ENCODE measurements around the gene TMUB1.
A peak's percentile ranks its signal among the peaks of the same experiment; 100 is the strongest.

The TMUB1 gene

GRCh38 chr7:151083071-151083823 is at the start of gene TMUB1:
Gene TMUB1 (minus strand): TSS chr7:151083493. CDS start chr7:151082563, 930 bp downstream.
- peak; percentile 72 to 91 (median 79) for DNase-seq

- no peak for DNase-seq
These were observed 49.3 kb upstream of the TMUB1 start for GRCh38 chr7:151132461-151133205.

GRCh38 chr7:151131592-151132293 is 48.5 kb upstream of the TMUB1 start:
- no peak for DNase-seq

- no peak for DNase-seq
These were observed 47.9 kb upstream of the TMUB1 start for GRCh38 chr7:151131224-151131591.

- DNase-seq: no peak
These were observed 47.5 kb upstream of the TMUB1 start for GRCh38 chr7:151130741-151131157.

GRCh38 chr7:151129960-151130591 is 46.8 kb upstream of the TMUB1 start:
- DNase-seq: no peak

- DNase-seq: no peak
These were observed 46.0 kb upstream of the TMUB1 start for GRCh38 chr7:151129117-151129959.

- DNase-seq: no peak
These were observed 45.4 kb upstream of the TMUB1 start for GRCh38 chr7:151128716-151129115.

- DNase-seq: no peak
These were observed 44.9 kb upstream of the TMUB1 start for GRCh38 chr7:151128144-151128543.

GRCh38 chr7:151126491-151127137 is 43.3 kb upstream of the TMUB1 start:
- DNase-seq: no peak

GRCh38 chr7:151125846-151126481 is 42.7 kb upstream of the TMUB1 start:
- no peak for DNase-seq

GRCh38 chr7:151125470-151125845 is 42.2 kb upstream of the TMUB1 start:
- DNase-seq: no peak

- DNase-seq: no peak
These were observed 41.7 kb upstream of the TMUB1 start for GRCh38 chr7:151124899-151125399.

GRCh38 chr7:151124481-151124880 is 41.2 kb upstream of the TMUB1 start:
- DNase-seq: no peak

- peak; percentile 72 to 88 (median 81) for DNase-seq
These were observed 40.6 kb upstream of the TMUB1 start for GRCh38 chr7:151123822-151124464.

- no peak for DNase-seq
These were observed 40.0 kb upstream of the TMUB1 start for GRCh38 chr7:151123158-151123821.

GRCh38 chr7:151122796-151123157 is 39.5 kb upstream of the TMUB1 start:
- DNase-seq: no peak

GRCh38 chr7:151122276-151122675 is 39.0 kb upstream of the TMUB1 start:
- no peak for DNase-seq

GRCh38 chr7:151121380-151122170 is 38.3 kb upstream of the TMUB1 start:
- DNase-seq: no peak
